ENCODE data around the gene HBG1. TPM values are rescaled to one million over a fixed set of nuclear protein-coding genes. Genes with fewer than 3 reads are reported as not detected.
"Not testable (repeated sequence)": the region's sequence is repeated elsewhere in the genome, so short reads cannot be mapped to it uniquely, and the experiment has no call there.

HBG1 gene
- total RNA-seq = 1 to 10 TPM in 1 of 4 donors, not detected in 3; 1.3 TPM
- not detected for polyA plus RNA-seq
- long read RNA-seq, donor 1 = 0 reads
- long read RNA-seq, donor 2 = 0 reads

DNA sequence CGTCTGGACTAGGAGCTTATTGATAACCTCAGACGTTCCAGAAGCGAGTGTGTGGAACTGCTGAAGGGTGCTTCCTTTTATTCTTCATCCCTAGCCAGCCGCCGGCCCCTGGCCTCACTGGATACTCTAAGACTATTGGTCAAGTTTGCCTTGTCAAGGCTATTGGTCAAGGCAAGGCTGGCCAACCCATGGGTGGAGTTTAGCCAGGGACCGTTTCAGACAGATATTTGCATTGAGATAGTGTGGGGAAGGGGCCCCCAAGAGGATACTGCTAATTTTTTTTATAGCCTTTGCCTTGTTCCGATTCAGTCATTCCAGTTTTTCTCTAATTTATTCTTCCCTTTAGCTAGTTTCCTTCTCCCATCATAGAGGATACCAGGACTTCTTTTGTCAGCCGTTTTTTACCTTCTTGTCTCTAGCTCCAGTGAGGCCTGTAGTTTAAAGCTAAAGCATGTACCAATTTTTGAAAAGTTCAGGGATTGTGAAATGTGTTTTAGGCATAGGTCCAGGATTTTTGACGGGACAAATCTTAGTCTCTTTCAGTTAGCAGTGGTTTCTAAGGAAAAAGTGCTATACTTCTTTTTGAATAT, at the start of gene HBG1:
TSS of gene HBG1 (minus strand) at position 51 of the 590 bp plus-strand sequence. CDS start 53 bp downstream, outside the sequence.
- not testable (repeated sequence) for H3K27me3 ChIP-seq (ENCODE audit: insufficient read depth in 3 of 3, low read length in 2 of 3); H3K27ac ChIP-seq
- WGBS, 3 donors = 73 to 77% (median 76%) methylated on average over 3 of the region's 9 CpGs

DNA sequence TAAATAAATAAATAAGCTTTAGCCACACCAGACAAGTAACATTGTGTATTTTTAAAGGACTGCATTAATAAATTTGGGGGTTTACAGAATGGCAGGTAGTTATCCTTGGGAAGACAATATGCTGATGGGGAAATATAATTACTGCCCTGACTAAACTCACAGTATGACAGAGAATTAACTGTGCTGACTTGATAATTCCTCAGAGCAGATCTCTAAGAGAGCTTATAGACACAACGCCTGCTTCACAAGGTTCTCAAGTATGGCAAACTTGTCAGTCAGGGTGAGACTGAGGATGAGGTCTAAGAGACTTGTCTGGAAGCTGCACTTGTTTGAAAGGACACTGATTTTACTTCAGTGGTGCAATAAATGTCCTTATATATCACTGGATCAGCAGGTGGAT, 48.8 kb upstream of the HBG1 start:
- no peak overlapping the region for H3K4me3 ChIP-seq
- no peak for DNase-seq
- no peak for ATAC-seq
- WGBS, 3 donors = 0 to 87% (median 74%) methylated on average over 1 of the region's 1 CpG
- H3K4me1 ChIP-seq = no peaks in the 10 kb centered on the region
- TF ChIP-seq, protein P1, sequence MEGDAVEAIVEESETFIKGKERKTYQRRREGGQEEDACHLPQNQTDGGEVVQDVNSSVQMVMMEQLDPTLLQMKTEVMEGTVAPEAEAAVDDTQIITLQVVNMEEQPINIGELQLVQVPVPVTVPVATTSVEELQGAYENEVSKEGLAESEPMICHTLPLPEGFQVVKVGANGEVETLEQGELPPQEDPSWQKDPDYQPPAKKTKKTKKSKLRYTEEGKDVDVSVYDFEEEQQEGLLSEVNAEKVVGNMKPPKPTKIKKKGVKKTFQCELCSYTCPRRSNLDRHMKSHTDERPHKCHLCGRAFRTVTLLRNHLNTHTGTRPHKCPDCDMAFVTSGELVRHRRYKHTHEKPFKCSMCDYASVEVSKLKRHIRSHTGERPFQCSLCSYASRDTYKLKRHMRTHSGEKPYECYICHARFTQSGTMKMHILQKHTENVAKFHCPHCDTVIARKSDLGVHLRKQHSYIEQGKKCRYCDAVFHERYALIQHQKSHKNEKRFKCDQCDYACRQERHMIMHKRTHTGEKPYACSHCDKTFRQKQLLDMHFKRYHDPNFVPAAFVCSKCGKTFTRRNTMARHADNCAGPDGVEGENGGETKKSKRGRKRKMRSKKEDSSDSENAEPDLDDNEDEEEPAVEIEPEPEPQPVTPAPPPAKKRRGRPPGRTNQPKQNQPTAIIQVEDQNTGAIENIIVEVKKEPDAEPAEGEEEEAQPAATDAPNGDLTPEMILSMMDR (IDR thresholded peaks at IDR 0.05) = no peak
- H3K27ac ChIP-seq = no peak overlapping the region
- H3K27me3 ChIP-seq (ENCODE audit: insufficient read depth in 3 of 3, low read length in 2 of 3) = no peaks in the 10 kb centered on the region
- intact Hi-C loops (cut with DNase I) = no loop called here
- no peaks in the 10 kb centered on the region for H3K9me3 ChIP-seq
- no peaks in the 10 kb centered on the region for H3K36me3 ChIP-seq (ENCODE audit: insufficient read depth in 1 of 2, low read depth in 1 of 2)

More for the DNA sequence above, at the start of gene HBG1:
- intact Hi-C loops (cut with DNase I); H3K9me3 ChIP-seq; H3K4me1 ChIP-seq; DNase-seq; ATAC-seq; H3K4me3 ChIP-seq; H3K36me3 ChIP-seq (ENCODE audit: insufficient read depth in 1 of 2, low read depth in 1 of 2): not testable (repeated sequence)

DNA sequence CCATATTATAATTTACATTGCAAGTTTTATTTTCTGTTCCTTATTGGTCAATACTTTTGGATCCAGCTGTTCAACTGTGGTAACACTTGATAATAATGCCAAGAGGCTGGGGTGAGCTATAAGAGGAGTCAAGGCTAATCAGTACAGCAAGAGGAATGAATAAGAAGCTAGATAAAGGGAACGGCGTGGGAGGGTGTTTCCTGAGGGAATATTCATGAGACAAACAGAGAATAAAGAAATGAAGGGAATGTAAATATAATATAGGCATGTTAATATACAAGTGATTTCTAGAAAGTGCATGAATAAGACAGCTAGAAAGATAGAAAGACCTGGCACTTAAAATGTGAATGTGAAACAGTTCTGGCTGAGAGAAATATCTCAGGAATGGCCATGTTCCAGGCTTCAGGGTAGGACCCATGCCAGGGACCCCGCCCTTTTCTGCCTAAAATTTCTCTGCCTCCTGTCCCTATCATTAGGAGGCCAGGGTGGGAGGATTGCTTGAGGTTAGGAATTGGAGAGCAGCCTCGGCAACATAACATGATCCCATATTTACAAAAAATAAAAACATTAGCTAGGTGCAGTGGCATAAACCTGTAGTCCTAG, 48.2 kb upstream of the HBG1 start:
- Histone ChIP-seq H3K27ac (no peak overlapping the region), H3K36me3 (ENCODE audit: insufficient read depth in 1 of 2, low read depth in 1 of 2) (no peaks in the 10 kb centered on the region), H3K9me3 (no peaks in the 10 kb centered on the region), H3K4me1 (no peaks in the 10 kb centered on the region), H3K27me3 (ENCODE audit: insufficient read depth in 3 of 3, low read length in 2 of 3) (no peaks in the 10 kb centered on the region), H3K4me3 (no peak overlapping the region)
- TF ChIP-seq, protein P1 (IDR thresholded peaks at IDR 0.05) = no peak
- intact Hi-C loops (cut with DNase I) = no loop called here
- DNase-seq (no peak), ATAC-seq (no peak)
- WGBS, 3 donors = 66 to 74% (median 67%) methylated on average over 4 of the region's 4 CpGs

DNA sequence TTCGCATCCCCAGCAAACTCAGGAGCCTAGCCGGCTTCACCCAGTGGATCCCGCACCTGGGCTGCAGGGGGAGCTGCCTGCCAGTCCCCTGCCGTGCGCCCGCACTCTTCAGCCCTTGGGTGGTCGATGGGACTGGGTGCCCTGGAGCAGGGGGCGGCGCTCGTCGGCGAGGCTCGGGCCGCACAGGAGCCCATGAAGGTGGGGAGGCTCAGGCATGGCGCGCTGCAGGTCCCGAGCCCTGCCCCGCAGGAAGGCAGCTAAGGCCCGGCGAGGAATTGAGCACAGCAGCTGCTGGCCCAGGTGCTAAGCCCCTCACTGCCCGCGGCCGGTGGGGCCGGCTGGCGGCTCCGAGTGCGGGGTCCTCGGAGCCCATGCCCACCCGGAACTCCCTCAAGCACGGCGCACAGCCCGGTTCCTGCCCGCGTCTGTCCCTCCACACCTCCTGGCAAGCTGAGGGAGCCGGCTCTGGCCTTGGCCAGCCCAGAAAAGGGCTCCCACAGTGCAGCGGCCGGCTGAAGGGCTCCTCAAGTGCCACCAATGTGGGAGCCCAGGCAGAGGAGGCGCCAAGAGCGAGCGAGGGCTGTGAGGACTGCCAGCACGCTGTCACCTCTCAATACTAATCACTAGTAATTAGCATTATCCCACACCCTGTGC, 44.8 kb upstream of the HBG1 start:
- H3K4me1 ChIP-seq; DNase-seq; H3K9me3 ChIP-seq; H3K4me3 ChIP-seq; ATAC-seq; intact Hi-C loops (cut with DNase I); H3K27ac ChIP-seq; H3K27me3 ChIP-seq (ENCODE audit: insufficient read depth in 3 of 3, low read length in 2 of 3); H3K36me3 ChIP-seq (ENCODE audit: insufficient read depth in 1 of 2, low read depth in 1 of 2): not testable (repeated sequence)
- 93 to 96% (median 93%) methylated on average over 40 to 41 of the region's 41 CpGs for WGBS, 3 donors

DNA sequence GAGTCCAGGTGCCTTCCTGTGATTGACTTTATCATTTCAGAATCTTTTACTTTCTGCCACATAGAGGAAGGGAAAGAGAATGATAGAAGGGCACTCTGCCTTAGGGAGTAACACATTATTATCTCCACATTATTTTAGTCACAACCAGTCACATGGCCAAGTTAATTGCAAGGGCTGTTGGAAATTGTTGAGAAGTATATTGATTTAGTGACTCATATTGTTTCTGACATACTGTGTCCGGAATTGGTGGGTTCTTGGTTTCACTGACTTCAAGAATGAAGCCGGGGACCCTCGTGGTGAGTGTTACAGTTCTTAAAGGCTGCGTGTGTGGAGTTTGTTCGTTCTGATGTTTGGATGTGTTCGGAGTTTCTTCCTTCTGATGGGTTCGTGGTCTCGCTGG, 43.4 kb upstream of the HBG1 start:
- no peaks in the 10 kb centered on the region for H3K27me3 ChIP-seq (ENCODE audit: insufficient read depth in 3 of 3, low read length in 2 of 3)
- TF ChIP-seq, protein P1 (IDR thresholded peaks at IDR 0.05) = no peak
- H3K9me3 ChIP-seq = no peaks in the 10 kb centered on the region
- no peak overlapping the region for H3K4me3 ChIP-seq
- H3K36me3 ChIP-seq (ENCODE audit: insufficient read depth in 1 of 2, low read depth in 1 of 2) = no peaks in the 10 kb centered on the region
- intact Hi-C loops (cut with DNase I) = no loop called here
- no peak overlapping the region for H3K27ac ChIP-seq
- H3K4me1 ChIP-seq = no peaks in the 10 kb centered on the region
- ATAC-seq (no peak), DNase-seq (no peak)
- 85 to 95% (median 90%) methylated on average over 8 of the region's 8 CpGs for WGBS, 3 donors

All from psoas muscle (tissue), 8 donors.